Measurements from ENCODE around the gene FRMD1. TPM values are rescaled to one million over a fixed set of nuclear protein-coding genes. Genes with fewer than 3 reads are reported as not detected.

The FRMD1 gene
- total and polyA plus RNA-seq, 2 donors (not counting 3 experiments of a cell fraction or from before 2014, with no cell fraction given), result not detected

- DNase-seq (ENCODE audit: low read depth, low spot score) (no peak), FAIRE-seq (no peak)
- no peaks in the 10 kb centered on the region for H4K20me1 ChIP-seq (replicated peaks; ENCODE audit: control insufficient read depth, extremely low read depth, insufficient read depth, low read length)
- no peak overlapping the region for H2AFZ ChIP-seq (ENCODE audit: low read depth, low read length)
- no peak overlapping the region for H3K4me3 ChIP-seq (replicated peaks in 1 of 3; ENCODE audit: insufficient read depth in 1 of 3, low read depth in 1 of 3, low read length in 3 of 3)
- intact Hi-C loops (cut with micrococcal nuclease) (no loop called here), dilution Hi-C loops (cut with MboI; ENCODE audit: extremely low pct_ligation_motif_present, low sequenced_read_pairs) (no loop called here)
- no TSS peak for BruUV-seq (replicated peaks)
- H3K27me3 ChIP-seq (ENCODE audit: control insufficient read depth in 2 of 2, insufficient read depth in 2 of 2, low read length in 2 of 2), result no peaks in the 10 kb centered on the region
- ChIA-PET CTCF (no interaction called here), POLR2A (no interaction called here)
- H3K79me2 ChIP-seq (ENCODE audit: control insufficient read depth, insufficient read depth, low read length), result no peaks in the 10 kb centered on the region
- H3K9me1 ChIP-seq (replicated peaks; ENCODE audit: control insufficient read depth, extremely low read depth, insufficient read depth, low read length), result no peaks in the 10 kb centered on the region
- H3K9me3 ChIP-seq (replicated peaks; ENCODE audit: control insufficient read depth, insufficient read depth, low read length), result no peaks in the 10 kb centered on the region
- TF ChIP-seq POLR2A (IDR thresholded peaks at IDR 0.05; ENCODE audit: low read depth, low read length) (no peak), EZH2 (IDR thresholded peaks at IDR 0.05; ENCODE audit: borderline replicate concordance, low read depth, low read length, severe bottlenecking) (no peak), CTCF (IDR thresholded peaks at IDR 0.05; ENCODE audit: extremely low read depth in 1 of 2, insufficient read depth in 1 of 2, low read depth in 1 of 2, low read length in 2 of 2) (no peak), POLR2AphosphoS5 (IDR thresholded peaks at IDR 0.05; ENCODE audit: insufficient read depth, low read depth, low read length) (no peak), GATA2 (IDR thresholded peaks at IDR 0.05; ENCODE audit: insufficient read depth, insufficient read length, low read depth, low read length) (no peak), MAX (IDR thresholded peaks at IDR 0.05; ENCODE audit: insufficient read depth, insufficient read length) (no peak), JUN (IDR thresholded peaks at IDR 0.05; ENCODE audit: borderline replicate concordance, insufficient read depth, insufficient read length, low read depth) (no peak), MYC (IDR thresholded peaks at IDR 0.05; ENCODE audit: low read depth, low read length) (no peak), FOS (IDR thresholded peaks at IDR 0.05; ENCODE audit: borderline replicate concordance, insufficient read depth, low read length) (no peak)
- no peak overlapping the region for H3K27ac ChIP-seq (ENCODE audit: insufficient read depth, low read depth, low read length)
- H3K36me3 ChIP-seq (ENCODE audit: control insufficient read depth in 2 of 2, extremely low read depth in 1 of 2, insufficient read depth in 2 of 2, low read length in 2 of 2), result no peaks in the 10 kb centered on the region
- no peak overlapping the region for H3K9ac ChIP-seq (replicated peaks; ENCODE audit: extremely low read depth, insufficient read depth, low read length)
- no peak overlapping the region for H3K4me2 ChIP-seq (ENCODE audit: insufficient read depth, low read length)
- H3K4me1 ChIP-seq (ENCODE audit: control insufficient read depth, extremely low read depth, insufficient read depth, low read length), result no peaks in the 10 kb centered on the region
These were observed 6.8 kb downstream of the FRMD1 start for GRCh38 chr6:168072261-168072660.
